GM12892 (cell line): ENCODE results near the gene GBE1.

Experiments
- POLR2A ChIP-seq: IDR thresholded peaks from 2 replicates; pipeline ENCODE4 v1.6.1; 2011; ENCODE audit warnings: low read depth, low read length, control low read depth
- POLR2AphosphoS5 ChIP-seq: IDR thresholded peaks from 2 replicates; pipeline ENCODE4 v1.6.1; 2011; ENCODE audit warnings: low read depth, low read length, control low read depth
- TAF1 ChIP-seq: IDR thresholded peaks from 2 replicates; pipeline ENCODE4 v1.6.1; 2011; ENCODE audit warnings: low read depth, mild to moderate bottlenecking, control low read depth, low read length, borderline replicate concordance

DNA sequence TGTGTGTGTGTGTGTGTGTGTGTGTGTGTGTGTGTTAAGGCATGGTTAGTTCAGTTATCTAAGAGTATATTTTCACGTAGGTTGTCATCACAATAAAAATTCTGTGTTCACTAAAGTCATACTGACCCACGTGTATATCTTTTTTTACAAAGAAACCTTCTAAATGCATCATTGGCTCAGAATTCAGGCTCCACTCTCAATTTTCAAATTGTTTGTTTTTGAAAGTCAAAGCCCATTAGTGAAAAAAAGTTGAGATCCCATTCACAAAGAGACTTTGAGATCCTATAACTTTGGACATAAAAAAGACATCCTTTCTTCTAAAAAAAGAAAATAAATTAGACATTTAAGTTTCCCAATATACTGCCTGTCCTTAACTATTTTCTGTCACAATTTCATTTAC, 59.3 kb downstream of the GBE1 start:
- TF ChIP-seq POLR2A (no peak), POLR2AphosphoS5 (no peak), TAF1 (no peak)
